ENCODE measurements around the gene AGTRAP.

AGTRAP gene

DNA sequence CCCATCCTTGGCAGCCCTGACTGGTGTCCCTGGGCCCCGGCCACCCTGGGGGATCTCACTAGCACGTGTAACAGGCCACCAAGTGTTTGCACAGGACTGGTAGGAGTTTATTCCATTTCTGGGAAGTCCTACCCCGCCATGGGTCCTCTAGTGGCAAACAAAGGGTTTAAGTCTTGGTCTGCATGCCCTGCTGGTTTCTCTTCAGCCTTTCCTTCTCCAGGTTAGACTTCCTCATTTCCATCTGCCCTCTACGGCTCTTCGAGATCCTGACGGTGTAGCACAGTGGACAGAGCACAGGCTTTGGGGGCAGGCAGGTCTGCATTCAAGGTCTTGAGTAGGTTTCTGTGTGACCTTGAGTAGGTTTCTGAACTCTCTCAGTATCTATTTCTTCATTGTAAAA lies 2.8 kb downstream of the AGTRAP start:
- no peaks in the 10 kb centered on the region for H3K79me2 ChIP-seq (ENCODE audit: insufficient read depth, low read depth)
- H4K20me1 ChIP-seq (ENCODE audit: insufficient read depth) = no peaks in the 10 kb centered on the region
- no peak overlapping the region for H3K9ac ChIP-seq
- peaks cover 22% of the 10 kb centered on the region for H3K4me1 ChIP-seq (ENCODE audit: low read depth, poor library complexity, severe bottlenecking)
- H3K27ac ChIP-seq = no peak overlapping the region
- H2AFZ ChIP-seq (ENCODE audit: low read depth) = no peak overlapping the region
- no peaks in the 10 kb centered on the region for H3K36me3 ChIP-seq (ENCODE audit: insufficient read depth)
- no peaks in the 10 kb centered on the region for H3K27me3 ChIP-seq (ENCODE audit: insufficient read depth, low read depth)
- no peak overlapping the region for H3K4me2 ChIP-seq
- TF ChIP-seq, protein P1, sequence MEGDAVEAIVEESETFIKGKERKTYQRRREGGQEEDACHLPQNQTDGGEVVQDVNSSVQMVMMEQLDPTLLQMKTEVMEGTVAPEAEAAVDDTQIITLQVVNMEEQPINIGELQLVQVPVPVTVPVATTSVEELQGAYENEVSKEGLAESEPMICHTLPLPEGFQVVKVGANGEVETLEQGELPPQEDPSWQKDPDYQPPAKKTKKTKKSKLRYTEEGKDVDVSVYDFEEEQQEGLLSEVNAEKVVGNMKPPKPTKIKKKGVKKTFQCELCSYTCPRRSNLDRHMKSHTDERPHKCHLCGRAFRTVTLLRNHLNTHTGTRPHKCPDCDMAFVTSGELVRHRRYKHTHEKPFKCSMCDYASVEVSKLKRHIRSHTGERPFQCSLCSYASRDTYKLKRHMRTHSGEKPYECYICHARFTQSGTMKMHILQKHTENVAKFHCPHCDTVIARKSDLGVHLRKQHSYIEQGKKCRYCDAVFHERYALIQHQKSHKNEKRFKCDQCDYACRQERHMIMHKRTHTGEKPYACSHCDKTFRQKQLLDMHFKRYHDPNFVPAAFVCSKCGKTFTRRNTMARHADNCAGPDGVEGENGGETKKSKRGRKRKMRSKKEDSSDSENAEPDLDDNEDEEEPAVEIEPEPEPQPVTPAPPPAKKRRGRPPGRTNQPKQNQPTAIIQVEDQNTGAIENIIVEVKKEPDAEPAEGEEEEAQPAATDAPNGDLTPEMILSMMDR (conservative IDR thresholded peaks at IDR 0.05; ENCODE audit: low read depth, low read length) = no peak
- H3K4me3 ChIP-seq (IDR thresholded peaks at IDR 0.05; ENCODE audit: insufficient read depth, low read depth, low read length) = no peak overlapping the region

DNA sequence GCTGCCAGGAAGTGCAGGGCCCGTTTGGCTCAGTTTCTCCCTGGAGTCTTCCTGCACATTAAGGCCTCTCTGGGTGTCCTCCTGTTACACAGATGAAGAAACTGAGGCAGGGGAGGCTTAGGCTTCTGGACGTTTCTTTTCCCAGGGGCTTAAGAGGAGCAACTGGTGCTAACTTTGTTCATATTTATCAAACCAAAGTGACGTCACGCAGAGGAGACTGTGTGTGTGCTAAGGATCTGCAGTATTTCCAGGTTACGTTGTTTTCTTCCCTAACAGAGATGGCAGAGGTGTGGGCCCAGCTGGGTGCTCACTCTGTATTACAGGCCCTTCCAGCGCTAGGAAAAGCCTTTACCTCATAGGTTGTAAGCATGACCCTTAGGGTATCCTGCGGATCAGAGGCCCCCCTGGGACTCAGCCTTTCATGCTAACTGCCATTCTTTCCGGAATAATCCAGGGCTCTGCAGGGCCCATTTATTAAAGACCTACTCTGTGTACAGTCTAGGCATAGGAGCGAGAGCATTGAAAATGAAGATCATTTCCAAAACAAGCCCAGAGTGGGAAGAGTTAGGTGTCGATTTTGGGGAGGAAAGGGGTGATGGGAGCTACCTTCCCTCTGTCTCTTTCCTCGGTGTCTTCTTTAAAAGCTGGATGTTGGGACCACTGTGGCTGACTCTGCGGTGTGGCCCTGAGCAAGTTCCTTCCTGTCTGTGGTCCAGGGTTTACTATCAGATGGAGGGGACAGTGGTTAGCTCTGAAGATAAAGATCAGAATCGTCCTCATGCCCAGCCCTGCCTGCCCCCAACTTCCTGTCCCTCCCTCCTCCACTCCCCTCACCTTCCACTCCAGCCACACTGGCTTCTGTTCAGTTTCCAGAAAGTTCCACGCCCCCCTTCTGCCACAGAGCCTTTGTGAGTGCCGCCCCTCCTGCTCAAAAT lies 4.6 kb downstream of the AGTRAP start:
- no peak overlapping the region for H3K4me2 ChIP-seq
- H3K4me1 ChIP-seq (ENCODE audit: low read depth, poor library complexity, severe bottlenecking) = peaks cover 21% of the 10 kb centered on the region
- no peaks in the 10 kb centered on the region for H4K20me1 ChIP-seq (ENCODE audit: insufficient read depth)
- H3K79me2 ChIP-seq (ENCODE audit: insufficient read depth, low read depth) = no peaks in the 10 kb centered on the region
- no peak overlapping the region for H2AFZ ChIP-seq (ENCODE audit: low read depth)
- H3K27ac ChIP-seq = no peak overlapping the region
- TF ChIP-seq, protein P1 (conservative IDR thresholded peaks at IDR 0.05; ENCODE audit: low read depth, low read length) = no peak
- no peaks in the 10 kb centered on the region for H3K27me3 ChIP-seq (ENCODE audit: insufficient read depth, low read depth)
- H3K9ac ChIP-seq = no peak overlapping the region
- H3K4me3 ChIP-seq (IDR thresholded peaks at IDR 0.05; ENCODE audit: insufficient read depth, low read depth, low read length) = no peak overlapping the region
- H3K36me3 ChIP-seq (ENCODE audit: insufficient read depth) = no peaks in the 10 kb centered on the region

DNA sequence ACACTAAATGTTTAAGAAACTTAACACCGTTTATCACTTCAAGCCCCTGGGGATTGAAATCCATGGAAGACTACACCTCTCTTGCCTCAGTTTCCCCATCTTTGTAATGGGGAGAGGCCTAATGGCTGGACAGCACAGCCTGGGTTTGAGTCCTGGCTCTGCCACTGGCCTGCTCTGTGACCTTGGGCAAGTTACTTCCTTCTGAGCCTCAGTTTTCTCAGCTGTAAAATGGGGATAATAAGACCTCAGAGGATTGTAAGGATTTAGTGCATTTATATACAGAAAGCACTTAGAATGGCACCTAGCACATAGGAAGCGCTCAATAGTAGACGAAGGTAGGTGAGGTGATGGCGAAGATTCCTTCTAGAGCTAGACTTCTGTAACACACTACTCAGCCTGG lies 5.5 kb downstream of the AGTRAP start:
- Histone ChIP-seq H3K27ac (no peak overlapping the region), H3K4me2 (no peak overlapping the region), H3K4me1 (ENCODE audit: low read depth, poor library complexity, severe bottlenecking) (peaks cover 19% of the 10 kb centered on the region), H4K20me1 (ENCODE audit: insufficient read depth) (no peaks in the 10 kb centered on the region), H3K9ac (no peak overlapping the region), H2AFZ (ENCODE audit: low read depth) (no peak overlapping the region), H3K36me3 (ENCODE audit: insufficient read depth) (no peaks in the 10 kb centered on the region), H3K4me3 (IDR thresholded peaks at IDR 0.05; ENCODE audit: insufficient read depth, low read depth, low read length) (no peak overlapping the region), H3K27me3 (ENCODE audit: insufficient read depth, low read depth) (no peaks in the 10 kb centered on the region), H3K79me2 (ENCODE audit: insufficient read depth, low read depth) (no peaks in the 10 kb centered on the region)
- TF ChIP-seq, protein P1 (conservative IDR thresholded peaks at IDR 0.05; ENCODE audit: low read depth, low read length) = no peak

DNA sequence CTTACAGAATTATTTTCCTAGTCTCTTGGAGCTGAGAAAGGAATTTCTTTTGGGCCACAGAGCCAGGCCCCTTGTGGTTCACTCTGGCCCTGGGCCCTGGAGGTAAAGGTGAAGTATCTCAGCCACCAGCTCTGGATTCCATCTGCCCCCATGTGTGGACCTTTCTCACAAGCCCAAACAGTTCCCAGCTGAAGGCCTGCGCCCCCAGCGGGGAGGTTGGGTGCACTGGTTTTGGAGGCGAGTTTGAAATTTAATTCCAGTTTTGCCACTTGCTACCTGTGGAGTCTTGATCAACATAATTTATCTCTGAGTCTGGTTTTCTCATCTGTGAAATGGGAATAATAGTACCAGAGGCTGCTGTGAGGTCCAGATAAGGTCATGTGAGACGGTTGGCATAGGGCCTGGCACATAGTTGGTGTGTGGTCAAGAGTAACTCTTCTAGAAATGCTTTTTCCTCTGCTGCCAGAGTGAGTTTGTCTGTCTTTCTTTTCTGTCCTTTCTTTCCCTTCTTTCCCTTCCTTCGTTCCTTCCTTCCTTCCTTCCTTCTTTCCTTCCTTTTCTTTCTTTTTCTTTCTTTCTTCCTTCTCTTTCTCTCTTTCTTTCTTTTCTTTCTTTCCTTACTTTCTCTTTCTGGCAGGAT lies 6.1 kb downstream of the AGTRAP start:
- no peak overlapping the region for H3K4me3 ChIP-seq (IDR thresholded peaks at IDR 0.05; ENCODE audit: insufficient read depth, low read depth, low read length)
- H3K9ac ChIP-seq = no peak overlapping the region
- no peaks in the 10 kb centered on the region for H3K36me3 ChIP-seq (ENCODE audit: insufficient read depth)
- no peaks in the 10 kb centered on the region for H3K27me3 ChIP-seq (ENCODE audit: insufficient read depth, low read depth)
- H3K4me1 ChIP-seq (ENCODE audit: low read depth, poor library complexity, severe bottlenecking) = peaks cover 18% of the 10 kb centered on the region
- no peaks in the 10 kb centered on the region for H3K79me2 ChIP-seq (ENCODE audit: insufficient read depth, low read depth)
- no peak overlapping the region for H3K4me2 ChIP-seq
- TF ChIP-seq, protein P1 (conservative IDR thresholded peaks at IDR 0.05; ENCODE audit: low read depth, low read length) = no peak
- no peaks in the 10 kb centered on the region for H4K20me1 ChIP-seq (ENCODE audit: insufficient read depth)
- H2AFZ ChIP-seq (ENCODE audit: low read depth) = no peak overlapping the region
- H3K27ac ChIP-seq = no peak overlapping the region

All from KMS-11 (cell line).